AG04450 (cell line): ENCODE data around the gene PLPP3. TPM values are rescaled to one million over a fixed set of nuclear protein-coding genes. Genes with fewer than 3 reads are reported as not detected.

Source experiments
- CTCF ChIA-PET: fragments of 300-600, 350-600 bp; formaldehyde crosslinking; extraction: SDS; loops from one replicate; lab custom pipeline; 2022; ENCODE audit warnings: antibody characterized with exemption, inconsistent platforms; lab: Charles Lee
- POLR2A ChIA-PET: fragments of 350-600 bp; formaldehyde crosslinking; extraction: SDS; loops from one replicate; lab custom pipeline; 2021; ENCODE audit warnings: antibody characterized with exemption, inconsistent platforms; lab: Yijun Ruan, JAX
- DNase-seq: peaks from one replicate; pipeline ENCODE4 v3.0.0-alpha.2; 2011; ENCODE audit warnings: low read depth, low spot score
- H3K27ac ChIP-seq: one replicate; pipeline ENCODE4 v1.5.1; 2012; ENCODE audit warnings: low read depth, low read length, control low read depth
- H3K27me3 ChIP-seq: one replicate; pipeline ENCODE4 v1.6.0; 2012; ENCODE audit warnings: low read length; ENCODE audit not compliant: control insufficient read depth, insufficient read depth
- H3K4me3 ChIP-seq: 2 replicates; pipeline ENCODE4 v1.5.1; 2011; ENCODE audit warnings: mild to moderate bottlenecking, low read depth, low read length, control low read depth
- H3K9me3 ChIP-seq: 2 replicates; pipeline ENCODE4 v1.5.1; 2012; ENCODE audit warnings: low read length; ENCODE audit not compliant: control insufficient read depth, insufficient read depth
- CTCF ChIP-seq: IDR thresholded peaks from 2 replicates; pipeline ENCODE4 v1.5.1; 2011; ENCODE audit warnings: low read depth, low read length, control low read depth, inconsistent platforms
- polyA plus RNA-seq: library from polyadenylated mRNA; depleted of rRNA; stranded (reverse); fragments of >200 nt; gene quantifications from 2 replicates; pipeline ENCODE4 v1.2.3, GENCODE V29; 2011

PLPP3 gene
- polyA plus RNA-seq, 1 experiment: 210 TPM

GRCh38 chr1:56590520-56591011 is 11.2 kb upstream of the PLPP3 start:
- Histone ChIP-seq H3K9me3 (0 out of 2 replicates have a peak, but pooled peaks cover 2% of the 10 kb centered on the region), H3K27ac (no peak overlapping the region), H3K4me3 (no peak overlapping the region), H3K27me3 (no peaks in the 10 kb centered on the region)
- no peak for TF ChIP-seq CTCF
- ChIA-PET CTCF (interaction anchor here (0.7 kb wide), 1 partner anchor 405 kb away, joined by 3 read pairs; no protein-coding TSS in a partner anchor), POLR2A (no interaction called here)
- DNase-seq: no peak

GRCh38 chr1:56589369-56589768 is 10.0 kb upstream of the PLPP3 start:
- ChIA-PET POLR2A (no interaction called here), CTCF (no interaction called here)
- H3K27me3 ChIP-seq: no peaks in the 10 kb centered on the region
- 0 out of 2 replicates have a peak, but pooled peaks cover 2% of the 10 kb centered on the region for H3K9me3 ChIP-seq
- H3K4me3 ChIP-seq: no peak overlapping the region
- TF ChIP-seq CTCF: no peak
- no peak overlapping the region for H3K27ac ChIP-seq
- DNase-seq: no peak

- 0 out of 2 replicates have a peak, but pooled peaks cover 2% of the 10 kb centered on the region for H3K9me3 ChIP-seq
- H3K27ac ChIP-seq: no peak overlapping the region
- TF ChIP-seq CTCF: no peak
- DNase-seq: no peak
- CTCF ChIA-PET: interaction anchor here (1.1 to 3.6 kb wide), 7 partner anchors 8 to 1377 kb away, joined by 3 to 47 read pairs (median 5); no protein-coding TSS in a partner anchor
- H3K27me3 ChIP-seq: no peaks in the 10 kb centered on the region
- POLR2A ChIA-PET: no interaction called here
- H3K4me3 ChIP-seq: no peak overlapping the region
Observed at GRCh38 chr1:56586502-56586901, 7.1 kb upstream of the PLPP3 start.

- H3K9me3 ChIP-seq: 0 out of 2 replicates have a peak, but pooled peaks cover 2% of the 10 kb centered on the region
- no peak for TF ChIP-seq CTCF
- no peak overlapping the region for H3K27ac ChIP-seq
- ChIA-PET CTCF (interaction anchor here (0.6 to 3.6 kb wide), 22 partner anchors 8 to 1641 kb away, joined by 3 to 47 read pairs (median 5); no protein-coding TSS in a partner anchor), POLR2A (no interaction called here)
- H3K4me3 ChIP-seq: no peak overlapping the region
- DNase-seq: no peak
- H3K27me3 ChIP-seq: no peaks in the 10 kb centered on the region
Observed at GRCh38 chr1:56585985-56586384, 6.6 kb upstream of the PLPP3 start.

GRCh38 chr1:56584910-56585528 is 5.7 kb upstream of the PLPP3 start:
- H3K4me3 ChIP-seq: no peak overlapping the region
- DNase-seq: peak; percentile 49
- POLR2A ChIA-PET: no interaction called here
- no peaks in the 10 kb centered on the region for H3K27me3 ChIP-seq
- peak; percentile 81 for TF ChIP-seq CTCF
- CTCF ChIA-PET: interaction anchor here (0.6 to 3.6 kb wide), 59 partner anchors 9 to 1640 kb away, joined by 3 to 47 read pairs (median 4); no protein-coding TSS in a partner anchor
- H3K27ac ChIP-seq: no peak overlapping the region
- 0 out of 2 replicates have a peak, but pooled peaks cover under 1% of the 10 kb centered on the region for H3K9me3 ChIP-seq
